Liver (tissue), 9 donors: Measurements from ENCODE around the gene UBE2C. TPM values are rescaled to one million over a fixed set of nuclear protein-coding genes. Genes with fewer than 3 reads are reported as not detected.

Experiments
- DNase-seq: peaks from one replicate; pipeline ENCODE4 v3.0.0-alpha.2; 2017; ENCODE audit warnings: low spot score
- H3K27ac ChIP-seq, 2 donors: one replicate each; pipeline ENCODE4 v1.7.0; 2013; ENCODE audit warnings: inconsistent platforms in 2 of 2, low read length in 2 of 2, control low read depth in 1 of 2, low read depth in 1 of 2, mild to moderate bottlenecking in 1 of 2
- H3K27me3 ChIP-seq, 4 donors: one replicate each; pipeline versions ENCODE4 v1.6.1 to v1.7.0; 2013; ENCODE audit warnings: low read length in 3 of 4, inconsistent platforms in 1 of 4, mild to moderate bottlenecking in 1 of 4, moderate library complexity in 1 of 4; ENCODE audit not compliant: control insufficient read depth in 4 of 4, insufficient read depth in 4 of 4
- H3K36me3 ChIP-seq, 4 donors: one replicate each; pipeline versions ENCODE4 v1.6.1 to v1.7.0; 2013; ENCODE audit warnings: low read length in 3 of 4, mild to moderate bottlenecking in 3 of 4, low read depth in 1 of 4, moderate library complexity in 1 of 4; ENCODE audit not compliant: control insufficient read depth in 4 of 4, insufficient read depth in 3 of 4
- H3K4me1 ChIP-seq, 4 donors: one replicate each; pipeline versions ENCODE4 v1.6.1 to v1.7.0; 2013; ENCODE audit warnings: low read length in 3 of 4, mild to moderate bottlenecking in 3 of 4, moderate library complexity in 1 of 4; ENCODE audit not compliant: control insufficient read depth in 4 of 4, insufficient read depth in 4 of 4
- H3K4me3 ChIP-seq, 3 donors: one replicate each; pipeline versions ENCODE4 v1.6.1 to v1.7.0; 2013; ENCODE audit warnings: low read length in 3 of 3, control low read depth in 1 of 3, low read depth in 1 of 3, mild to moderate bottlenecking in 1 of 3
- H3K9ac ChIP-seq, 2 donors: one replicate each; pipeline ENCODE4 v1.7.0; 2013; ENCODE audit warnings: low read length in 2 of 2, mild to moderate bottlenecking in 2 of 2, moderate library complexity in 2 of 2, control low read depth in 1 of 2, low read depth in 1 of 2
- H3K9me3 ChIP-seq, 4 donors: one replicate each; pipeline versions ENCODE4 v1.6.1 to v1.7.0; 2013; ENCODE audit warnings: low read length in 3 of 4; ENCODE audit not compliant: control insufficient read depth in 4 of 4
- CTCF ChIP-seq: fragments of 150-350 bp; IDR thresholded peaks from 2 replicates; pipeline ENCODE4 v1.5.1; 2017; ENCODE audit warnings: improper control_type of control experiment, low read depth, low read length; ENCODE audit not compliant: missing input control
- EGR1 ChIP-seq, 2 donors: IDR thresholded peaks; 2 replicates each; pipeline ENCODE4 v1.6.1; 2016 to 2018; ENCODE audit warnings: antibody characterized with exemption in 2 of 2, low read depth in 2 of 2
- FOXA2 ChIP-seq: IDR thresholded peaks from 2 replicates; pipeline ENCODE4 v1.6.1; 2016; ENCODE audit warnings: antibody characterized with exemption
- NR2F2 ChIP-seq: IDR thresholded peaks from 2 replicates; pipeline ENCODE4 v1.6.1; 2016; ENCODE audit warnings: antibody characterized with exemption
- RAD21 ChIP-seq, 2 donors: IDR thresholded peaks; 2 replicates each; pipeline ENCODE4 v1.6.1; 2016; ENCODE audit warnings: antibody characterized with exemption in 2 of 2, mild to moderate bottlenecking in 2 of 2
- REST ChIP-seq: IDR thresholded peaks from 2 replicates; pipeline ENCODE4 v1.6.1; 2016; ENCODE audit warnings: antibody characterized with exemption, mild to moderate bottlenecking
- SP1 ChIP-seq: IDR thresholded peaks from 2 replicates; pipeline ENCODE4 v1.6.1; 2018; ENCODE audit warnings: antibody characterized with exemption, mild to moderate bottlenecking
- WGBS: extraction: QIAGEN DNeasy Blood & Tissue Kit; methylation state at CpG from one replicate; pipeline ENCODE4 v1.1.7; 2013; 5-methylcytosine and 5-hydroxymethylcytosine counted together
- polyA plus RNA-seq, 2 donors: library from polyadenylated mRNA; stranded (reverse) in 1 of 2; unstranded in 1 of 2; fragments of 200-250 nt in 1 of 2; fragments of >200 nt in 1 of 2; fragmentation: Nextera tagmentation in 1 of 2; extraction: Ambion mirVana in 1 of 2; gene quantifications; one replicate each; pipeline versions ENCODE4 v1.2.1 to v1.2.3, GENCODE V29; 2013 to 2015
- total RNA-seq, 2 donors: library from RNA; depleted of rRNA; stranded (reverse); fragments of >200 nt; gene quantifications; one replicate each; pipeline ENCODE4 v1.2.3, GENCODE V29; 2014
- donor health status: healthy.
- donor health status: healthy.
- donor health status: healthy.
- donor health status: healthy.
- donor health status: healthy.

UBE2C gene
- total and polyA plus RNA-seq, 4 donors = 2.7 to 27.6 (median 8.1) TPM; not detected in 1

DNA sequence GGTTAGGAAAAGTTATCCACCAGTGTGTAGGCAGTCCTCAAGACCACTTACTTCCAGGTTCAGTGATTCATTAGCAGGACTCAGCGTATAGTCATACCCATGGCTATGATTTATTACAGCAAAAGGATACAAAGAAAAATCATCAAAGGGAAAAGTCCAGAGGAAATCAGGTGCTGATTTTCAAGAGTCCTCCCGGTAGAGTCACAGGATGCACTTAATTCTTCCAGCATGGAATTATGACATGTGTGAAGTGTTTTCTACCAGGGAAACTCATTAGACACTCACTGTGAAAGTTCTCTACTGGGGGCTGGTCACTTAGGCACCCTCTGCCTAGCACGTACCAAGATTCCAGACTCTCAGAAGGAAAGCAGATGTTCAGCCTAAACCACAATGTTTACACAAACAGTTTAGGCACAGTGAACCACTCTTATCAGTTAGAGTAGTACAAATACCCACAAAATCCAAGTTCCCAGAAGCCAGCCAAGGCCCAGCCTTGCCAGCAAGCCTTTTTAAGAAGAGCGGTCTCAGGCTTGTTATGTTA lies 31.0 kb upstream of the UBE2C start:
- H3K4me1 ChIP-seq = no peaks in the 10 kb centered on the region
- no peak overlapping the region for H3K9ac ChIP-seq
- no peak overlapping the region for H3K4me3 ChIP-seq
- no peak overlapping the region for H3K27ac ChIP-seq
- H3K27me3 ChIP-seq = peaks cover 0 to 3% (median 0%) of the 10 kb centered on the region in 4 donors
- TF ChIP-seq CTCF = no peak
- TF ChIP-seq REST = peak; percentile 68
- no peak for TF ChIP-seq RAD21 (IDR thresholded peaks at IDR 0.05)
- no peak for TF ChIP-seq FOXA2
- peak; percentile 9 for TF ChIP-seq SP1
- DNase-seq = no peak
- H3K9me3 ChIP-seq = no peaks in the 10 kb centered on the region
- 74% methylated on average over 4 of the region's 4 CpGs for WGBS
- no peaks in the 10 kb centered on the region for H3K36me3 ChIP-seq

- Histone ChIP-seq H3K27me3 (peaks cover 0 to 3% (median 0%) of the 10 kb centered on the region in 4 donors), H3K9me3 (no peaks in the 10 kb centered on the region), H3K9ac (no peak overlapping the region), H3K4me1 (no peaks in the 10 kb centered on the region), H3K4me3 (no peak overlapping the region), H3K36me3 (no peaks in the 10 kb centered on the region), H3K27ac (no peak overlapping the region)
- TF ChIP-seq NR2F2 = no peak
- no peak for DNase-seq
- WGBS = 69% methylated on average over 4 of the region's 4 CpGs
Measured at GRCh38 chr20:45782890-45783289, 29.6 kb upstream of the UBE2C start.

DNA sequence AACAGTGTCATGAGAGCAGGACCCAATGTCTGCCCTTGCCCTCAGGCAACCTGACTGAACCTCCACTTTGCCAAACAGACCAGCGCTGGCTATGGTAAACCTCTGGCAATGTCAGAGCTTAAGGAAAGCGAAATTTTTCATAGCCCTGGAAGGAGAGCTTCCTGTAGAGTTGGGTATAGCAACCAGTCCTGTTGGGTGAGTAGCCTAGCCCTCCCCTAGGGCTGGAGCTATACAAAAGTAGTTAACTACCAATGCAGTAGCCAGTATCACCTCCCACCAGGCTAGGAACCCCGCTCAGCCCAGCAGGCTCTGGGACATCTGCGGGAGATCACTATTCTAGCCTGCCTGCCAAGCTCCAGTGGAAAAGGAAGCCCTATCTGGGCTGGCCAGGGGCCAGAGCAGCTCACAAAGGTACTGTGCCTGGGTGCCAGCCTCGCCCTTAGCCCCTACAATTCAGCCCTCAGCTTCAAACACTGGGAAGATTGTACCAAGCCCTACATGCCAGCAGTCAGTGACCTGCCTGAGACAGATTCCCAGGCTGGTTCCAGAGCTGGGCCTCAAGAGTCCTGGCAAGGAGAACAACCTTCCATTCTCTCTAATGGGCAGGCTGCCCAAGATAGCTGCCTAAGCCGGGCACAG lies 28.7 kb upstream of the UBE2C start:
- H3K27me3 ChIP-seq = no peaks in the 10 kb centered on the region
- DNase-seq = no peak
- no peaks in the 10 kb centered on the region for H3K4me1 ChIP-seq
- no peak overlapping the region for H3K4me3 ChIP-seq
- 80% methylated on average over 6 of the region's 6 CpGs for WGBS
- H3K27ac ChIP-seq = no peak overlapping the region
- H3K9me3 ChIP-seq = no peaks in the 10 kb centered on the region
- no peaks in the 10 kb centered on the region for H3K36me3 ChIP-seq
- H3K9ac ChIP-seq = no peak overlapping the region
- no peak for TF ChIP-seq NR2F2
- no peak for TF ChIP-seq REST
- TF ChIP-seq EGR1 (IDR thresholded peaks at IDR 0.05; ENCODE audit: low read depth in 2 of 2) = no peak
- TF ChIP-seq RAD21 (IDR thresholded peaks at IDR 0.05) = no peak
